ENCODE data around the gene INTS14.

The INTS14 gene

DNA sequence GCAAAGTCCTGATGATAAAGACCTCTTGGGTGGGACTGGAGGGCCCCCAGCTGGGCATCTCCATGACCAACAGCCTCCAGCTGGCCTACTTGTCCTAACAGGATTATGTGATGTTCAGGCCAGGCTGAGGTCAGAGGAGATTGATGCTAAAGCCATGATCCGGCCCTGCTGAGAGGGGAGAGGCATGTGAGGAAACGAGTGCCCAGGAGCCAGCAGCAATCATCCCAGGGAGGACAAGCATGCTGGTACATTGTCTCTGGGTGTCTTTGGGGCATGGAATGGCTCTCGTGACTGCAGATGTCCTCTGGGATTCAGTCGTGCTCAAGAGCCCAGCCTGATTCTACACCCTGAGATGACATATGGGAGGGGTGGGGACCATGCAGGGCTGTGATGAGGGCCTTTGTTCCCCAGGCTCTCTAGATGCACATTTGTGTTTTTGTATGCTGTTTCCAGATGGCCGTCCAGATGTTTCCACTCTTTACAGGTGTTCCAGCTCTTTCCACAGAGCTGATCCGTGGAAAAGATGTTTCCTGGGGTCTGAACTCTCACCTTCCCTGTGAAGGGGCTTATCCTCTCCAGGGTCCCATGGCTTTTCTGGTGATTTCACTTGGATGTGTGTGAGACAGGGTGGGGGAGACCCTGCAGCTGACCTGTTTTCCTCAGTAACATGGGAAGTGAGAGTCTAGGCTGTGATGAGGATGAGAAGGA is 31.0 kb upstream of the INTS14 start:
- Histone ChIP-seq H2AFZ (ENCODE audit: low read depth, low read length) (no peak overlapping the region), H3K27me3 (ENCODE audit: insufficient read depth, low read length, poor library complexity) (no peaks in the 10 kb centered on the region), H3K79me2 (ENCODE audit: insufficient read depth, low read length) (no peaks in the 10 kb centered on the region), H3K4me3 (ENCODE audit: low read depth in 1 of 2, low read length in 2 of 2) (no peak overlapping the region), H3K4me2 (ENCODE audit: insufficient read depth, low read length) (no peak overlapping the region), H4K20me1 (ENCODE audit: insufficient read depth, low read length) (no peaks in the 10 kb centered on the region), H3K27ac (ENCODE audit: low read length) (no peak overlapping the region), H3K9ac (ENCODE audit: low read depth, low read length) (no peak overlapping the region), H3K9me3 (ENCODE audit: insufficient read depth, low read length, severe bottlenecking) (no peaks in the 10 kb centered on the region), H3K36me3 (ENCODE audit: insufficient read depth, low read length) (no peaks in the 10 kb centered on the region), H3K4me1 (ENCODE audit: insufficient read depth, low read length) (peaks cover 9% of the 10 kb centered on the region)
- ATAC-seq (ENCODE audit: insufficient read depth, low read depth), result no peak
- DNase-seq, result no peak
- TF ChIP-seq, protein P1, sequence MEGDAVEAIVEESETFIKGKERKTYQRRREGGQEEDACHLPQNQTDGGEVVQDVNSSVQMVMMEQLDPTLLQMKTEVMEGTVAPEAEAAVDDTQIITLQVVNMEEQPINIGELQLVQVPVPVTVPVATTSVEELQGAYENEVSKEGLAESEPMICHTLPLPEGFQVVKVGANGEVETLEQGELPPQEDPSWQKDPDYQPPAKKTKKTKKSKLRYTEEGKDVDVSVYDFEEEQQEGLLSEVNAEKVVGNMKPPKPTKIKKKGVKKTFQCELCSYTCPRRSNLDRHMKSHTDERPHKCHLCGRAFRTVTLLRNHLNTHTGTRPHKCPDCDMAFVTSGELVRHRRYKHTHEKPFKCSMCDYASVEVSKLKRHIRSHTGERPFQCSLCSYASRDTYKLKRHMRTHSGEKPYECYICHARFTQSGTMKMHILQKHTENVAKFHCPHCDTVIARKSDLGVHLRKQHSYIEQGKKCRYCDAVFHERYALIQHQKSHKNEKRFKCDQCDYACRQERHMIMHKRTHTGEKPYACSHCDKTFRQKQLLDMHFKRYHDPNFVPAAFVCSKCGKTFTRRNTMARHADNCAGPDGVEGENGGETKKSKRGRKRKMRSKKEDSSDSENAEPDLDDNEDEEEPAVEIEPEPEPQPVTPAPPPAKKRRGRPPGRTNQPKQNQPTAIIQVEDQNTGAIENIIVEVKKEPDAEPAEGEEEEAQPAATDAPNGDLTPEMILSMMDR (IDR thresholded peaks at IDR 0.05; ENCODE audit: borderline replicate concordance, extremely low read depth, low read length, poor library complexity, severe bottlenecking), result no peak
- TF ChIP-seq EZH2 (IDR thresholded peaks at IDR 0.05; ENCODE audit: borderline replicate concordance, low read depth, low read length, severe bottlenecking), result no peak

- Histone ChIP-seq H3K4me1 (ENCODE audit: insufficient read depth, low read length) (peaks cover 9% of the 10 kb centered on the region), H2AFZ (ENCODE audit: low read depth, low read length) (no peak overlapping the region), H4K20me1 (ENCODE audit: insufficient read depth, low read length) (no peaks in the 10 kb centered on the region), H3K9ac (ENCODE audit: low read depth, low read length) (no peak overlapping the region), H3K9me3 (ENCODE audit: insufficient read depth, low read length, severe bottlenecking) (no peaks in the 10 kb centered on the region), H3K36me3 (ENCODE audit: insufficient read depth, low read length) (no peaks in the 10 kb centered on the region), H3K79me2 (ENCODE audit: insufficient read depth, low read length) (no peaks in the 10 kb centered on the region), H3K27me3 (ENCODE audit: insufficient read depth, low read length, poor library complexity) (no peaks in the 10 kb centered on the region), H3K4me2 (ENCODE audit: insufficient read depth, low read length) (no peak overlapping the region), H3K4me3 (ENCODE audit: low read depth in 1 of 2, low read length in 2 of 2) (no peak overlapping the region), H3K27ac (ENCODE audit: low read length) (no peak overlapping the region)
- DNase-seq (no peak), ATAC-seq (ENCODE audit: insufficient read depth, low read depth) (no peak)
- TF ChIP-seq EZH2 (IDR thresholded peaks at IDR 0.05; ENCODE audit: borderline replicate concordance, low read depth, low read length, severe bottlenecking), result no peak
- TF ChIP-seq, protein P1 (IDR thresholded peaks at IDR 0.05; ENCODE audit: borderline replicate concordance, extremely low read depth, low read length, poor library complexity, severe bottlenecking), result no peak
Observed at GRCh38 chr15:65639509-65639908, 28.6 kb upstream of the INTS14 start.

DNA sequence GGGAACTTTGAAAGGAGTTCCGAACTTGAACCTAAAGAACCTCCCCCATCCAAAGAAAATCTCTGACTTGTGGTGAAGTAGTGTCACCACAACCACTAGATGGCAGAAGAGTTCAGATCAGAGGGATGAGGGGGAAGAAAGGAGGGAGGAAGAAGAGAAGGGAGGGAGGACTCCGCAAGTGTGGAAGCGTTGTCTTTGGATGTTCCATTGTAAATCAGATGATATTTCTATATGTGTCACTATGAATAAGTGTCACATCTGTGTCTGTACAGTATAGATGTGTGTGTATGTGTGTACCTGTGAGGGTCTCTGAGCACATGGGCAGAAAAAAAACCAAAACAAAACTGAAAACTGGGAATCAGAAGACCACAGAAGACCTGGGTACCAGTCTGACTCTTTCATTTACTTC is 27.8 kb upstream of the INTS14 start:
- Histone ChIP-seq H4K20me1 (ENCODE audit: insufficient read depth, low read length) (no peaks in the 10 kb centered on the region), H2AFZ (ENCODE audit: low read depth, low read length) (peak overlapping the region; percentile 23; the same call in 1 of the 2 replicates), H3K27ac (ENCODE audit: low read length) (no peak overlapping the region), H3K9ac (ENCODE audit: low read depth, low read length) (no peak overlapping the region), H3K4me3 (ENCODE audit: low read depth in 1 of 2, low read length in 2 of 2) (peak overlapping the region in 1 of 2 experiments; percentile 4; a peak in 1 of 4 replicates), H3K4me1 (ENCODE audit: insufficient read depth, low read length) (peaks cover 9% of the 10 kb centered on the region), H3K4me2 (ENCODE audit: insufficient read depth, low read length) (peak overlapping the region; percentile 28; the same call in 1 of the 2 replicates), H3K9me3 (ENCODE audit: insufficient read depth, low read length, severe bottlenecking) (no peaks in the 10 kb centered on the region), H3K36me3 (ENCODE audit: insufficient read depth, low read length) (no peaks in the 10 kb centered on the region), H3K27me3 (ENCODE audit: insufficient read depth, low read length, poor library complexity) (no peaks in the 10 kb centered on the region), H3K79me2 (ENCODE audit: insufficient read depth, low read length) (no peaks in the 10 kb centered on the region)
- peak; percentile 88 for ATAC-seq (ENCODE audit: insufficient read depth, low read depth)
- DNase-seq, result peak; percentile 53
- TF ChIP-seq, protein P1 (IDR thresholded peaks at IDR 0.05; ENCODE audit: borderline replicate concordance, extremely low read depth, low read length, poor library complexity, severe bottlenecking), result peak; percentile 92
- no peak for TF ChIP-seq EZH2 (IDR thresholded peaks at IDR 0.05; ENCODE audit: borderline replicate concordance, low read depth, low read length, severe bottlenecking)
